HCT116 (cell line): ENCODE data around the gene LEUTX.

ENCODE experiments used
- ATF3 ChIP-seq: IDR thresholded peaks from 2 replicates; pipeline ENCODE4 v1.6.1; 2012
- CEBPB ChIP-seq: IDR thresholded peaks from 2 replicates; pipeline ENCODE4 v1.6.1; 2012; ENCODE audit warnings: low read depth
- CTCF ChIP-seq, 3 experiments: fragments of 200-600 bp in 1 of 3; sonication (generic) in 1 of 3; IDR thresholded peaks in 2 of 3; conservative IDR thresholded peaks in 1 of 3; 2 replicates each; pipeline ENCODE4 v1.5.1; 2012 to 2017; ENCODE audit warnings: low read depth in 2 of 3, low read length in 2 of 3, antibody characterized with exemption in 1 of 3, borderline replicate concordance in 1 of 3, control low read depth in 1 of 3, mild to moderate bottlenecking in 1 of 3, mixed read lengths in 1 of 3, mixed run types in 1 of 3, moderate library complexity in 1 of 3; ENCODE audit not compliant: insufficient read depth in 1 of 3
- EGR1 ChIP-seq: IDR thresholded peaks from 2 replicates; pipeline ENCODE4 v1.6.1; 2012; ENCODE audit warnings: low read depth
- EZH2 ChIP-seq: fragments of 200-600 bp; sonication (generic); IDR thresholded peaks from 2 replicates; pipeline ENCODE4 v1.6.1; 2017; ENCODE audit warnings: antibody characterized with exemption, mixed run types
- JUND ChIP-seq: IDR thresholded peaks from 2 replicates; pipeline ENCODE4 v1.6.1; 2012
- POLR2A ChIP-seq: IDR thresholded peaks from 2 replicates; pipeline ENCODE4 v1.7.0; 2011; ENCODE audit warnings: borderline replicate concordance; ENCODE audit not compliant: insufficient read depth, insufficient read length; ENCODE audit errors: extremely low read depth
- POLR2AphosphoS5 ChIP-seq: IDR thresholded peaks from 2 replicates; pipeline ENCODE4 v1.6.1; 2011; ENCODE audit warnings: mild to moderate bottlenecking, low read depth, low read length, moderate library complexity
- REST ChIP-seq: IDR thresholded peaks from 2 replicates; pipeline ENCODE4 v1.6.1; 2012; ENCODE audit warnings: low read depth
- SRF ChIP-seq: IDR thresholded peaks from 2 replicates; pipeline ENCODE4 v1.6.1; 2012; ENCODE audit warnings: low read depth
- ZBTB33 ChIP-seq: IDR thresholded peaks from 2 replicates; pipeline ENCODE4 v1.6.1; 2011; ENCODE audit warnings: mild to moderate bottlenecking, low read length, moderate library complexity; ENCODE audit not compliant: insufficient replicate concordance; ENCODE audit errors: extremely low read depth
- ZNF274 ChIP-seq: fragments of 200-500 bp; sonication (Bioruptor generic); IDR thresholded peaks from 2 replicates; pipeline ENCODE4 v1.6.1; 2014; ENCODE audit warnings: mild to moderate bottlenecking, low read depth, low read length, inconsistent platforms

GRCh38 chr19:39797083-39797482 lies 18.4 kb downstream of the LEUTX start:
- TF ChIP-seq CTCF (IDR thresholded peaks at IDR 0.05 in 2 of 3, conservative IDR thresholded peaks at IDR 0.05 in 1 of 3; ENCODE audit: borderline replicate concordance in 1 of 3, insufficient read depth in 1 of 3, low read depth in 2 of 3, low read length in 2 of 3) (no peak), JUND (no peak), EZH2 (no peak), SRF (no peak), ZBTB33 (no peak), POLR2A (no peak), CEBPB (no peak), EGR1 (no peak), ATF3 (no peak), REST (no peak), ZNF274 (no peak), POLR2AphosphoS5 (no peak)
